ENCODE results near the gene FOXP1.
A peak's percentile ranks its signal among the peaks of the same experiment; 100 is the strongest.

The FOXP1 gene

DNA sequence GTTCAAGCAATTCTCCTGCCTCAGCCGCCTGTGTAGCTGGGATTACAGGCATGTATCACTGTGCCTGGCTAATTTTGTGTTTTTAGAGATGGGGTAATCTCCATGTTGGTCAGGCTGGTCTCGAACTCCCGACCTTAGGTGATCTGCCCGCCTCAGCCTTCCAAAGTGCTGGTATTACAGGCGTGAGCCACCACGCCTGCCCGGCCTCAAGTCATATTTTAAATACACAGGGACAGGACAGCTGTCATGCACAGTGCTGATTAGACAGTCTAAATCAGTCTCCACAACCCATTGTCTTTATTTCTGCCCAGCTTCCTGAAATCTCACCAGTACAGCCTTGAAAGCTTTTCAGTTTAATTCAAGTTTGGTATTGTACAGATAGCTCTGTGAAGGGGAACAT is 587.4 kb downstream of the FOXP1 start:
- TF ChIP-seq CTCF (conservative IDR thresholded peaks at IDR 0.05; ENCODE audit: control insufficient read depth, insufficient read depth, low read depth, low read length): no peak
- H3K4me3 ChIP-seq (ENCODE audit: control insufficient read depth, low read depth, low read length): no peak overlapping the region
- DNase-seq (ENCODE audit: low read depth): no peak

- TF ChIP-seq CTCF (conservative IDR thresholded peaks at IDR 0.05; ENCODE audit: control insufficient read depth, insufficient read depth, low read depth, low read length): no peak
- no peak for DNase-seq (ENCODE audit: low read depth)
- H3K4me3 ChIP-seq (ENCODE audit: control insufficient read depth, low read depth, low read length): no peak overlapping the region
Measured at GRCh38 chr3:70994644-70995043, 588.9 kb downstream of the FOXP1 start.

GRCh38 chr3:70992562-70993204 is 590.8 kb downstream of the FOXP1 start:
- no peak for DNase-seq (ENCODE audit: low read depth)
- no peak overlapping the region for H3K4me3 ChIP-seq (ENCODE audit: control insufficient read depth, low read depth, low read length)
- no peak for TF ChIP-seq CTCF (conservative IDR thresholded peaks at IDR 0.05; ENCODE audit: control insufficient read depth, insufficient read depth, low read depth, low read length)

DNA sequence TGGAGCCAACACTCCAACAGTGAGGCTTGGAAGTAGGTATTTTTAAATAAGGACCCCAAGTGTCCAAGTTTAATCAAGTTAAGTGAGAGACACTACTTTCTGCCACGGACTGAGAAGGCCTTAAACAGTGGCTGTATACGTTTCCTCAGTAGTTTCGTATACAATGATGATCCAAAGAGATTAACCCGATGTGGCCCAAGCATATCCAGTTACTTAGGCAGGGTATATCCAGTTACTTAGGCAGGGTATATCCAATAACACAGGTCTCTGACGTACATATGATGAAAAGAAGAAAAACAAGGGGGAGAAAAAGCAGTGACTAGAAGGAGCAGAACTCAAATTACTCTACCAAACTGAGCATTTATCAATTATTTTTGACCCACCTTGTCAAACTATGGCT is 591.4 kb downstream of the FOXP1 start:
- no peak for DNase-seq (ENCODE audit: low read depth)
- no peak for TF ChIP-seq CTCF (conservative IDR thresholded peaks at IDR 0.05; ENCODE audit: control insufficient read depth, insufficient read depth, low read depth, low read length)
- H3K4me3 ChIP-seq (ENCODE audit: control insufficient read depth, low read depth, low read length): no peak overlapping the region

DNA sequence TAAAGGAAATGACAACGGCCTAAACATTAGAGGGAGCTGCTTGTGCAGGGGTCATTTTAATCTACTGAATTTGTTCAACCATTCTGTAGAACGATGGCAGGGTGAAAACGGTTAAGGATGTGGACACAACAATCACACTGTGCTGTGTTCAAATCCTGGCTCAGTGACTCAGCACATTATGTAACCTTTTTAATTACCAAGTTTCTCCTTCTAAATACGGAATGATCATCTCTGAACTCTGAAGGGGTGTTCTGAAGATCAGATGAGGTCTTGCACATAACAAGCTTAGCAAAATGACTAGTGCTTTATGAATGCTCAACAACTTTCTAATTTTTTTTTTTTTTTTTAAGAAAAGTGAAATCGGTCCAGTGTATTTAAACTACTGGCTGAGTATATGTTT is 592.8 kb downstream of the FOXP1 start:
- no peak for TF ChIP-seq CTCF (conservative IDR thresholded peaks at IDR 0.05; ENCODE audit: control insufficient read depth, insufficient read depth, low read depth, low read length)
- peak; percentile 51 for DNase-seq (ENCODE audit: low read depth)

GRCh38 chr3:70990185-70990584 is 593.3 kb downstream of the FOXP1 start:
- no peak for TF ChIP-seq CTCF (conservative IDR thresholded peaks at IDR 0.05; ENCODE audit: control insufficient read depth, insufficient read depth, low read depth, low read length)
- H3K4me3 ChIP-seq (ENCODE audit: control insufficient read depth, low read depth, low read length): no peak overlapping the region
- no peak for DNase-seq (ENCODE audit: low read depth)

More for the DNA sequence above, 592.8 kb downstream of the FOXP1 start:
- no peak overlapping the region for H3K4me3 ChIP-seq (ENCODE audit: control insufficient read depth, low read depth, low read length)

DNA sequence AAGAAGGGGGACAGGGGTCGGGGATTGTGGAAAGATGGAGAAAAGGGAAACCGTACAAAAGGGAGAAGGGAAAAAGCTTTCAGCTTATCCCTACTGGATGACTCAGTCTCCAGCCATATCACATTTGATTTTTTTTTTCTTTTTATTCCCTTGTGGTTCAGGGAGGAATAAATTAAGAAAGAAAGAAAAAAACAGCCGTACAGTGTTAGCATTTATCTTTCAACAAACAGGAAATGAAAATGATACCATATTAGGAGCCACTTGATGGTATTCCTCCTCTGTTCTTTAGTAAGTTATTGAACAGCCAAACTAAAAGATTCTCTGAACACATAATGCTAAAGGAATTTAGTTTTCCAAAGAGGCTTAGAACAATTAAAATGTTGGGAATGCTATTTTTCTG is 594.4 kb downstream of the FOXP1 start:
- DNase-seq (ENCODE audit: low read depth): peak; percentile 82
- no peak for TF ChIP-seq CTCF (conservative IDR thresholded peaks at IDR 0.05; ENCODE audit: control insufficient read depth, insufficient read depth, low read depth, low read length)
- no peak overlapping the region for H3K4me3 ChIP-seq (ENCODE audit: control insufficient read depth, low read depth, low read length)
